GM20431 (cell line): ENCODE data around the gene MYOM1.
"Not testable (repeated sequence)": the region's sequence is repeated elsewhere in the genome, so short reads cannot be mapped to it uniquely, and the experiment has no call there.

Experiments used
- in situ Hi-C: fragments of 300-500 bp; cut with MseI, MboI; formaldehyde crosslinking; loops from one replicate; pipeline ENCODE4 v1.15.0; 2020; ENCODE audit warnings: low sequenced_read_pairs; ENCODE audit not compliant: unreplicated experiment

Gene MYOM1

GRCh38 chr18:3103576-3103975, 116.2 kb downstream of the MYOM1 start:
- in situ Hi-C loops, result no loop called here

GRCh38 chr18:3102983-3103382, 116.8 kb downstream of the MYOM1 start:
- in situ Hi-C loops, result no loop called here

- in situ Hi-C loops, result no loop called here
Measured at GRCh38 chr18:3100498-3101132, 119.2 kb downstream of the MYOM1 start.

- in situ Hi-C loops, result no loop called here
Measured at GRCh38 chr18:3099327-3099726, 120.4 kb downstream of the MYOM1 start.

GRCh38 chr18:3097082-3097481, 122.7 kb downstream of the MYOM1 start:
- in situ Hi-C loops, result no loop called here

- in situ Hi-C loops, result no loop called here
Measured at GRCh38 chr18:3095921-3096320, 123.8 kb downstream of the MYOM1 start.

GRCh38 chr18:3094338-3094684, 125.5 kb downstream of the MYOM1 start:
- in situ Hi-C loops, result no loop called here

- in situ Hi-C loops, result no loop called here
Measured at GRCh38 chr18:3093624-3094337, 126.0 kb downstream of the MYOM1 start.

GRCh38 chr18:3092727-3093126, 127.0 kb downstream of the MYOM1 start:
- in situ Hi-C loops, result no loop called here

- in situ Hi-C loops, result no loop called here
Measured at GRCh38 chr18:3089579-3089978, 130.2 kb downstream of the MYOM1 start.

- in situ Hi-C loops, result no loop called here
Measured at GRCh38 chr18:3088449-3088848, 131.3 kb downstream of the MYOM1 start.

- in situ Hi-C loops, result no loop called here
Measured at GRCh38 chr18:3086871-3087270, 132.9 kb downstream of the MYOM1 start.

GRCh38 chr18:3085612-3086011, 134.2 kb downstream of the MYOM1 start:
- in situ Hi-C loops, result no loop called here

- in situ Hi-C loops, result no loop called here
Measured at GRCh38 chr18:3084206-3084605, 135.6 kb downstream of the MYOM1 start.

- in situ Hi-C loops, result no loop called here
Measured at GRCh38 chr18:3083766-3084165, 136.0 kb downstream of the MYOM1 start.

GRCh38 chr18:3081584-3081991, 138.2 kb downstream of the MYOM1 start:
- in situ Hi-C loops, result no loop called here

- in situ Hi-C loops, result no loop called here
Measured at GRCh38 chr18:3079653-3080052, 140.1 kb downstream of the MYOM1 start.

GRCh38 chr18:3075491-3075890, 144.3 kb downstream of the MYOM1 start:
- in situ Hi-C loops, result no loop called here

- in situ Hi-C loops, result no loop called here
Measured at GRCh38 chr18:3074087-3074486, 145.7 kb downstream of the MYOM1 start.

- in situ Hi-C loops, result not testable (repeated sequence)
Measured at GRCh38 chr18:3073353-3073752, 146.4 kb downstream of the MYOM1 start.

- in situ Hi-C loops, result no loop called here
Measured at GRCh38 chr18:3071676-3072075, 148.1 kb downstream of the MYOM1 start.
